HG03442 (cell line): ENCODE measurements around the gene MTERF4.
A peak's percentile ranks its signal among the peaks of the same experiment; 100 is the strongest.

Experiments used
- ATAC-seq: cut with Tn5 transposase; IDR thresholded peaks from one replicate; pipeline ENCODE4 v1.9.1; 2021; ENCODE audit warnings: mild to moderate bottlenecking, moderate library complexity; ENCODE audit not compliant: unreplicated experiment

MTERF4 gene, protein sequence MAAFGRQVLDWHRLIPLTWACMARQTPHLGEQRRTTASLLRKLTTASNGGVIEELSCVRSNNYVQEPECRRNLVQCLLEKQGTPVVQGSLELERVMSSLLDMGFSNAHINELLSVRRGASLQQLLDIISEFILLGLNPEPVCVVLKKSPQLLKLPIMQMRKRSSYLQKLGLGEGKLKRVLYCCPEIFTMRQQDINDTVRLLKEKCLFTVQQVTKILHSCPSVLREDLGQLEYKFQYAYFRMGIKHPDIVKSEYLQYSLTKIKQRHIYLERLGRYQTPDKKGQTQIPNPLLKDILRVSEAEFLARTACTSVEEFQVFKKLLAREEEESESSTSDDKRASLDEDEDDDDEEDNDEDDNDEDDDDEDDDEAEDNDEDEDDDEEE

DNA sequence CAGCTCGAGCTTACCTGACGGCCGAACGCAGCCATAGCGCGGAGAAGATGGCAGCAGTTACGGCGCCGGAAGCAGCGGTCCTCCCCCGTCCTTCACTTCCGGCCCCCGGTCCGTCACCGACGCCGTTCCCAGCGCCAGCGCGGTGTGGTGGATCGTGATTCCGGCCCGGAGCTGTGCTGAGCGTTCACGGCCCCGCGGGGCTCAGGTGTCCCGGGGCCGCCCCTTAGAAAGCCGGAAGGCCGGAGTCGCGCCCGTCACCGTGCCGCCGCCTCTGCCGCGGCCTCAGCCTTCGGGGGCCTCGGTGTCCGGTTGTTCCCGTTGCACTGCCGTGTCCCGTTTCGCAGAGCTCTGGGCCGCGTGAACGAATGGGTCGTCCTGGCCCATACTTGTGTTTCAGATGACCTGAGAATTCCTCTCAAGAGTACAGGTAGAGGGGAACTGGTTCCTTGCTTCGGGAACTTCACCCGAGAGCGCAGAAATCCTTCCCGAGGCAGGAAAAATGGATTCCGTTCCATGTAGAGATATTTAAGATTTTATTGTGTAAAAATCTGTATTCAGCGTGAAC is at the start of gene MTERF4:
MTERF4 (minus strand) TSS at position 49 of the 565 bp plus-strand sequence; CDS start at position 35, 14 bp downstream.
- peak; percentile 86 for ATAC-seq

DNA sequence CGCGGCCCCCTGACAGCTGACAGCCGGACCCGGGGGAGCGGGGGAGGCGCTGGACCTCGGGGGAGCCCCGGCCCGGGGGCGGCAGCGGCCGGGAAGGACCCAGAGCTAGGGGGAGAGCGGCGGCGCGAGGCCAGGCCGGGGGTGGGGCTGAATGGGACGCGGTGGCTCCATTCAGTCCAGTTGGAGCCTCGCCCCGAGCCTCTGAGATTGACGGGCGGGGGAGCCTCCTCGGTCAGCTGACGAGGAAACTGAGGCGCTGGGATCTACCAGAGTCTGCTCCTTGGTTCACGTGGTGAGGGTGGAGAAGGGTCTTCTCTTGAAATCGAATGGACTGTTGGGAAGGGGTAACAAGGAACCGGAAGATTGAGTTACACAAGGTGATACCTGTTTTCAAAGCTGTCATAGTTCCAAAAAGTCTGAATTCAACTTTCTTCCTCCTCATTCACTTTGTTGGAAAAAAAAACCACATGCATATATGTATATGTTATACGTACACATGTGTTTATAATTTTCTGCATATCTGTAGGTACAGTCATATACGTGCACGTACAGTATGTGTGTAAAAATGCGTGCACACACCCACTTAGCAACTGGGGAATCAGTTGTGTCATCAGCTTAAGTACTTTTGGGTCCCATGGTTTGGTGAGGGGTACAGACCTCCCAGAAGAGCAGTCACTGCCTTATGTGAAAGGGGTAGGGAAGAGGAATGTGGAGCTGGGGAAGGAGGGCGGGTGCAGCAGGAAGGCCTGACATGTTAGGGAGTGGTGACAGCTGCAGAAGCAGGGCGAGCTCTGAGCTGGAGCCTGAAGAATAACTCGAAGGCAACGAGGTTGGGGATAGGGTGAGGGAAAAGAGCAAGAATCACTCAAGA is 48.8 kb upstream of the MTERF4 start:
- no peak for ATAC-seq

DNA sequence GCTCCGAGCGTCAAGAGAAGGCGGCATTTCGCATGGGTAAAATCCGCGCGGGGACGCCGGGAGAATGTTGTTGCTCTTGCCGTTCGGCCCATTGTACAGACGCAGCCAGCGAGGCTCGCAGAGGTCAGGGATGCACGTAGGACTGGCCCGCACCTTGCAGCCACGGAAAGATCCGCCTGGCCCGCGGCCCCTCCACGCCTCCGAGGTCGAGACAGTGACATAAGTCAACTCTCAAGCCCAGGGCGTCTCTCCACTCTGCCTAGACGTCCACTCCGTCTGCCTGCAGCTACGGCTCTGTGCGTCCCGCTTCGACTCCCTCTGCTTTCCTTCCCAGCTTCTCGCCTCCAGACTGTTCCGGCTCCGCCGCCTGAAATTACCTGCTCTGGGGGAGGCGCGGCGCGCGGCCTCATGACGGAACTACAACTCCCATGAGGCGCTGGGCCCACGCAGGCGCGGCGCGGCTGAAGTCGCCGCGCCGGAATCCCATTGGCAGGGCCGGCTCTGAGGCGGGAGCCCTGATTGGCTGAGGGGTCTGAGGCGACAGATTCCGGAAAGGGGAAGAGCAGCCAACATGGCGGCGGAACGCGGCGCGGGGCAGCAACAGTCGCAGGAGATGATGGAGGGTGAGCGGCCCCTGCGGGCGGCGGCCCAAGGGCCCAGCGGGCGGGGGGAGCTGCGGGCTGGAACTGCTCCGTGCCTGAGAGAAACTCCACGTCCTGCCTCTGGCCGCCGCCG is 48.0 kb upstream of the MTERF4 start, which contains the start of gene PPP1R7:
PPP1R7 (plus strand) TSS at position 543 of the 735 bp plus-strand sequence; CDS start at position 572, 29 bp downstream.
- ATAC-seq = peak; percentile 66

DNA sequence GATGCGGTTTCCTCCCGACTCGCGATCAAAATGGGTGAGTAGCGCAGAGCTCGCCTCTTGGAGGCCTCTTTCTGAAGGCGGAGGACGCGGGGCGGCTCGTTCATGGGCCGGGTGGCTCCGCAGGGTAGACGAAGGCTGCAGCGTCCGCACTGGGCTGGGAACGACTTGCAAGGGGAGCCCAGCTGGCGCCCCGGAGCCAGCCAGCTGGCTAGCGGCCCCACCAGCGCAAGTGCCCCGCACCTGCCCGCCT is 47.5 kb upstream of the MTERF4 start:
- peak; percentile 9 for ATAC-seq

DNA sequence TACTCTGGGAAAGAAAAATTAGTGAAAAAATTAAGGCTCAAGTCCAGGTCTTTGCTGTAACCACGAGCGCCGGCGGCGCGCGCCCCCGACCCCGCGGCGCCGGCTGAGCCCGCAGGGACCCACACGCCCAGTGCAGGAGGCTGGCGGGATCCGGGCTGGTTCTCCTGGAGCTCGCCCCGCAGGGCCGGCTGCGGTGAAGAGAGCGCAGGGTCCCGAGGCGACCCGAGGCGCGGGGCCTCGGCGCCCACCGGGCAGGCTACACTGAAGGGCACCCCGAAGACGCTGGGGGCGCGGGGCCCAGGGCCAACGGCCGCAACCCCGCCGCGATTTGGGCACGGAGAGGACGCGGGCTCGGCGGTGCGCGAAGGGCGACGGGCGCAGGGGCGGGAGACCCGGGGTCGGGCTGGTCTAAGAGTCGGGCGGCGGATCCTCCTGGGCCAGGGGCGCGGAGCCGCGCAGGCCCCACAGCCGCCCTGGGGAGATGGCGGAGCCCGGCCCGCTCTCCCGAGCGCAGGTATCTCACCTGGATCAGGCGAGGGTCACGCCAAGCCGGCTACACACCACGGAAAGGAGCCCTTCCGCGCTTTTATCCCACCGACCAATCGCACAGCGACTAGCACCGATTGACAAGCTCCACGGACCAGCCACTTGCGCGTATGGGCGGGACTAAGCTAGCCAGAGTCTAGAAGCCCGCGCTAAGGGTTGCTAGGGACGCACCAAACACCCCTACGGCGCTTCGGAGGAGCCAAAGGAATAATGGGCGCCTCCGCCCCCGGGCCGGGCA is 47.0 kb upstream of the MTERF4 start, which contains the start of gene PASK:
PASK (minus strand) TSS at position 582 of the 784 bp plus-strand sequence. CDS start 6,440 bp downstream, outside the sequence.
- peak; percentile 70 for ATAC-seq

DNA sequence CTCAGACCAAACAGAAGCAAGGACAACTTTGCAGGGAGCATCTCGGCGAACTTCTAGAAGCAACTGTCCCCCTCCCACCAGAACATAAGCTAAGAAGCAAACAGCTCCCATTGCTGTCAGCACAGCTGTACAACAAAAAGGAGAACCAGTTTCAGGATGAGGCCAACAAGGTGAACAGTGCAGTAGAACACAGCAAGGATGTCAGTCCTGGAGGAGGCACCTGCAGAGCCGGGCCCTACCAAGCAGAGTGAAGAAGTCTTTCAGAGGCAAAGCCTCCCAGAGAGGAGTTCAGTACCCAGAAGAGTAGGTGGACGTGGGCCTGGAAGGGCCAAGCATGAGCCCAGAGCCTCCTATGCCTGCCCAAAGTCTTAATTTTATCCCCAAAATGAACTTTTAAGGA is 46.2 kb upstream of the MTERF4 start:
- ATAC-seq = no peak

DNA sequence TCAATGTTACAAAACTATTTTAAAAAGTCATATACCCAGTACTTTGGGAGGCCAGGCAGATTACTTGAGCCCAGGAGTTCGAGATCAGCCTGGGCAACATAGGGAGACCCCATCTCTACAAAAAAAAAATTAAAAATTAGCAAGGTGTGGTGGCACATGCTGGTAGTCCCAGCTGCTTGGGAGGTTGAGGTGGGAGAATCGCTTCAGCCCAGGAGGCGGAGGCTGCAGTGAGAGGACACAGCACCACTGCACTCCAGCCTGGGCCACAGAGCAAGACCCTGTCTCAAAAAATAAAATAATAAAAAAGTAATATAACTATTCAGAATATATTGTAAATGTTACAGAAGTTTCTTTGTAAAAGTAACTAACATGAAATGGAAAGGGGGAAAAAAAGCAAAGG is 45.2 kb upstream of the MTERF4 start:
- ATAC-seq = no peak

DNA sequence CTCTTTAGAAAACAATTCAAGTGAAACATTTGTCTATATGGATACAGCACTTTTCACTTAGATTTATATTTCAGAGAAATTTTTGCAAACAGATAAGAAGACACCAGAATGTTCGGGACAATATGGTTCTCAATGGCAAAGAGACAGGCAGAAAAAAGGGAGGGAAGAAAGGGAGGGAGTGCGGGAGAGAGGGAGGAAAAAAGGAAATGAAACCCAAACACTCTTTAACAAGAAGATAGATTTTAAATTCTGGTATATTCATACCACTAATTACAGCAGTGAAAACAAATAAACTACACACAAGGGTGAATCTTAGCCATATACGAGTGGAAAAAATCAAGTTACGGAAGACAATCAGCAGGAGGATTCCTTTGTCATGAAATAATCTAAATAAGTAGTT is 44.2 kb upstream of the MTERF4 start:
- ATAC-seq = no peak

DNA sequence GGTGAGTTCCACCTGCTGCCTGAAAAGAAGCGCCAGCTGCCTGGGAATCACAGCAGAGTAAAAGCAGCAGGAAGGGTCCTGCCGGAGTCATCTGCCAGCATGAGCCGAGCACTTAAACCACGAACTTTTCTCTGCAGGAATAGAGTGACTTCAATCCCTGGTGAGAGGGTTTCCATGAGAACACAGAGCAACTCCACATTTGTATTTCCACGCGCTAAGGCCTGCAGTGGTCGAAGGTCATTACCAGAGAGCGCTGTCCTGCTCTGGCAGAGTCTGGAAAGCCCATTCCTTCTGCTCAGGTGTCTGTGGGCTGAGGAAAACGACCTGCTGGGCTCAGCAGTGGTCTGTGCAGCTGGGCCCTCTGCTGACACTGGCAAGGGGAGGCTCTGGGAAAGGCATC is 40.5 kb upstream of the MTERF4 start:
- no peak for ATAC-seq

DNA sequence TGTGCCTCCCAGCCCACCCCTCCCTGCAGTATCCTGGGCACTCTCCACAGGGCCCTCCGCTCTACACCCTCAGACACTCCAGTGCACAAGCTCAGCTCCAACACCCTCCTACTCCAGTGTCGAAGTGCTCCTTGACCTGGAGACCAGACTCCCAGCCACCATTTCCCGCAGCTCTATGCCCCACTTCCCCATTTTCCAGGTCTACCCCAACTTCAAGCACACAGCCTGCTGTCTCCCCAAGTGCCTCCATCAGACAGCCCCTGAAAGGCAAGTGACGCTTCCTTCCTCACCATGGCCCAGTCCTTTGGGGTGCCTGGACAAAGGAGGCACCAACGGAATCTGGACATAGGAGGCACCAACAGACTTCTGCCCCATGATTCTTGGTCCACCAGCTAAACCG is 40.0 kb upstream of the MTERF4 start:
- no peak for ATAC-seq

DNA sequence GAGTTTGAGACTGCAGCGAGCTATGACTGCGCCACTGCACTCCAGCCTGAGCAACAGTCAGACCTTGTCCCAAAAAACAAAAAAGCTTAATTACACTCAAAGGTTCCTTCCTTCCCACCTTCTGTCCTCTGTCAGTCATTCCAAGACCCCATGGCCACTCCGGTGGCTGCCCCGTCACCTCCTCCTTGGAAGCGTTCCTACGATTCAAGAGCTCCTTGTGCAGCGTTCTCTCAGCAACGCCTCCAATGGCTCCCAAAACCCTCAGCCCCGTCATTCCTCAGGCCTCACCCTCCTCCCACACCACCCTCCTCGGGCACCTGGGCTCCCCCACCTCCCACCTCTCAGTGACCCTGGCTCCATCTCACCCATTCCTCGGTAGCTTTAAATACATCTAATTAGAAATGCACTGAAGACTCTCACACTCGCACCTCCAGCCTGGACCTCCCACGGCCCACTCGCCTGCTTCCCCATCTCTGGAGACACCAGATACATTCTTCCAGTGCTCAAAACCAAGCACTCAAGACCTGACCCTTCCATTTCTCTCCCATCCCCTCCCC is 39.2 kb upstream of the MTERF4 start:
- no peak for ATAC-seq

DNA sequence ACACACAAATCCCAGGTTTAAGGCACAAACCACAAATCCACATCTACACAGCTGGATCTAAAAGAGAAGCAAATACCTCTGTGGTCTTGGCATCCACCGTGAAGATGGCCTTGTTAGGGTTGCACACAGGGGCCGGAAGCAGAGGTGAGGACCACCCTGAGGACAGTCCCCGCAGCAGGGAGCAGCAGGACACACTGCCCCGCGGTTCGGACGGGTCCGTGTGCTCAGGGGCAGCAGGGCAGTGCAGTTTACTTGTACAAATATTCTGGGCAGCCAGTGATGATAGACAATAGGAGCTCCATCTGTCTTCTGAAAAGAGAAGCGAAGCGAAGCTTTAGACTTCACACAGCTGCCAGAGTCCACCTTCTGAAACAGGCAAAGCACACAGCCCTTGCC is 38.4 kb upstream of the MTERF4 start:
- ATAC-seq = no peak

DNA sequence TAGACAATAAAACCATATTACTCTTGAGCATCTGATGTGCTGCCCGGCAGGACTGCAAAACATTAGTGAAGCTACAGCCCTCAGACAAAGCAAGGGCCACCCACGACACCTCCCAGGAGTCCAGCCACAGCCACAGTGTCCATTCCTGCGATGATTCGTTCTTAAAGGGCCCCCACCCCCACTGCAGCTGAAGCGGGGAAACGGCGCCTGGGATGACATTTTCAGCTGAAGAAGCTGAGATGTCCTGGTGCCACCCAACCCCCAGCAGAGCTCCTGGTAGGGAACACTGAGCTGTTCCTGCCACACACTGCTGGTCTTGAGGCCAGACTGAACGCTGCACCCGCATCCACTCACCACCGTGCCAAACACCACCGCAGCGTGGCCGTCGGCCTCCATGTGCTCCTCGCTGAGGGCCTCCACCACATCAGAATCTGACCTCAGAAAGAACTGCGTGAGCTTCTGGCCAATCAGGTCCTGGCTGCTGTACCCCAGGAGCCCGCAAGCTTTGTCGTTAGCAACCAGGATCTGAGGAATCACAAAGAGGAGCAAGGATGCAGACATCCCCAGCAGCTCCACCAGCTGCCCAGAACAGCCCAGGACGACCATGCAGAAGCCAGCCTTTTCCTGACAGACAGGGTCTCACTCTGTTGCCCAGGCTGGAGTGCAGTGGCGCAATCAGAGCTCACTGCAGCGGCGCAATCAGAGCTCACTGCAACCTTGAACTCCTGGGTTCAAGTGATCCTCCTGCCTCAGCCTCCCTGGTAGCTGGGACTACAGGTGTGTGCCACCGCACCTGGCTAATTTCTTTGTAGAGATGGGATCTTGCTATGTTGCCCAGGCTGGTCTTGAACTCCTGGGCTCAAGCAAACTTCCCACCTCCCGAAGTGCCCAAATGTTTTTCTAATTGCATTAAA is 37.7 kb upstream of the MTERF4 start:
- ATAC-seq = no peak

DNA sequence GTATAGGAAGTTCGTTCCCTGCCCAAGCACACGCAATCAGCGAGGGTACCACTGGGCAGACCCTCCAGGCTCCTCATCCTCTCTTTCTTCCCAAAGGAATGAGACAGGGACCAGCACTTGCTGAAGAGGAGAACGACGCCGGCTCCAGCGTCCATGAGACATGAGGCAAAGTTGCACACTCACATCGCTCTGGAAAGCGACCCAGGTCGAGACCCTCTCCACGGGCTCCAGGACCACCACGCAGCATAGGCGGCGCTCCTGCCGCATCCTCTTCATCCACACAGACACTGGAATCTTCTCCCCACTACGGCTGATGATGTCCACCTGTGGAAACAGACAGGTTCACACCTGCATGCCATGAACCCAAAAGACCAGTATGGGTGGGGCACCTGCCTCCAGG is 36.4 kb upstream of the MTERF4 start:
- no peak for ATAC-seq

DNA sequence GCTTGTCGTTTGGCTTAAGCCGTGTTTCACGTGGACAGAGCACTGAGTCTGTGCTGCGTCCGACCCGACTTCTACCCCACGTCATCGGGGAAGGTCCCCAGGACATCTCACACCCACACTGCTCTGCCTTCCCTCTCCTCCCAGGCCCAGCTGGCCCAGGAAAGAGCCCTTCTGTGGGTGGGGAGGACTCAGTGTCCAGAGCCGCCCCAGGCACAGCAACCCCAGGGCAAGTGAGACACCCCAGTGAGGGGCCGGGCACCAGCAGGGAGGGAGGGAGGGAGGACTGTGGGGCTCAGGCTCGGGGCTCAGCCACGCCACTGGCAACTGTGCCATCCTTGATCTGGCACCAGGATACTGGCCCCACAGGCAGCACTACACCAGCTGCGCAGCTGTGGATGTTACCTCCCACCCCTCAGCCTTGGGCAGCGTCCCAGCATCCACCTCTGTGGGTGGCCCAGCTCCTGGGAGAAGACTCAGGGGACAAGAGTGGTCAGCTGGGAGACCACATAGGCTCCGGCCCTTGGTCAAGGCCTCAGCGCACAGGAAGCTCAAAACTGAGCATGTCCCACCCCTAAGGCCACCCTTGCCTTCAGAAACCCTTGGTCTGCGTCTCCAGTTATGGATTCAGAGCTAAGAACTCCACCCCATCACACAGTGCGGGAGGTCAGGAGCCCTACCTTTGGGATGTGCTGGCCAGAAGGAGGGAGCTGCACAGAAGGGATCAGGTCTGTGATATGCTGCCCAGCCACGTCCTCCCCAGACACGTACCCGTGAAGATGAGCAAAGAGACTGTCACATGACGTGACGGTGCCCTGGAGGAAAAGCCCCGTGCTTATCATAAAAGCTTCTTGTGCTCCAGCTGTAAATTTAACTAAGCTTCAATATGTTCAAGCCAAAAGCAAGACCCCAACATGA is 35.4 kb upstream of the MTERF4 start:
- ATAC-seq = no peak

DNA sequence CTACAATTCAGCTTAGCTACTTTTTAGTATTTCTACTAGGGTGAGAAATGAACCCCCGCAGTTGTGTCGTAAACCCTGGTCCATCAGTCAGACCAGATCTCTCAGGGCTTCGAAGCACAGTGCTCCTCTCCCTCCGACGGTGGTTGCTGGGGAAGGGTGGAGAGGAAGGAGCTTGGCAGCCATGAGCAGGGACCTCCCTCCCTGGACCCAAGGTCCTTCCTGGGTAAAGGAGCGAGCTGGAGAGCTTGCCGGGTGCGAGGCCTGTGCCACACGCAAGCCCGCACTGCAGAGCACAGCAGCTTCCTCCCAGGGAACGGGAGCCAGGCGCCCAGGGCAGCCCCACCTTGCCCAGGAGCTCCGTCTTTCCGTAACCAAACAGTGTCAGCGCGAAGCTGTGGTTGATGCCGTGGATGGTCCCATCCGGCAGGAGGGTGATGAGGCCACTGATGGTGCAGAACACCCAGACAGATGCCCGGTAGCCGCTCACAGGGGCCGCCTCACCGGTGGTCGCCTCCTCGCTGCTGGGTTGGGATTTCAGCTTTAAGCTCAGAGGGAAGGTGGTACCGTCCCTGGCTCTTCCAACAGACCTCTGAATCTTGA is 34.7 kb upstream of the MTERF4 start:
- no peak for ATAC-seq

DNA sequence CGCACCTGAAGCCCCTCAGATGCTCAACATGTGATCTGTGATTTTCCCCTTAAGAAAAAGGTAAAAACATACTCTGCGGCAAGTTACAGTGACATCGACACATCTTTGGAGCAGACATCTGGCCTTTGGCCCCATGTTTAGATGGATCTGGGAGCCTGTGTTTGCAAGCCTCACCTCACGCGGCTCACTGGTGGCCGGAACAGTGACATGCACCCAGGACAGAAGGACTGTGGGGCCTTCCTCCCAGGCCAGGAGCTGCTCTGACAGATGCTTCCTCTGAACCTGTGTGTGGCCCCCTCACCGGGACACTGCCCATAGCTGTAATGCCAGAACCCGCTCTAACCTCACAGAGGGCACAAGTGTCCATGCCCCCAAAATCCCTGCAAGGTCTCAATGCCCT is 34.1 kb upstream of the MTERF4 start:
- ATAC-seq = no peak
